NCI-H2227 treated with DMSO at 0.1 percent for 48 hours (cell line): ENCODE data around the gene ZMAT3.

Experiments
- DNase-seq: peaks from one replicate; lab custom pipeline; 2025; lab: John Stamatoyannopoulos, UW

ZMAT3 gene

DNA sequence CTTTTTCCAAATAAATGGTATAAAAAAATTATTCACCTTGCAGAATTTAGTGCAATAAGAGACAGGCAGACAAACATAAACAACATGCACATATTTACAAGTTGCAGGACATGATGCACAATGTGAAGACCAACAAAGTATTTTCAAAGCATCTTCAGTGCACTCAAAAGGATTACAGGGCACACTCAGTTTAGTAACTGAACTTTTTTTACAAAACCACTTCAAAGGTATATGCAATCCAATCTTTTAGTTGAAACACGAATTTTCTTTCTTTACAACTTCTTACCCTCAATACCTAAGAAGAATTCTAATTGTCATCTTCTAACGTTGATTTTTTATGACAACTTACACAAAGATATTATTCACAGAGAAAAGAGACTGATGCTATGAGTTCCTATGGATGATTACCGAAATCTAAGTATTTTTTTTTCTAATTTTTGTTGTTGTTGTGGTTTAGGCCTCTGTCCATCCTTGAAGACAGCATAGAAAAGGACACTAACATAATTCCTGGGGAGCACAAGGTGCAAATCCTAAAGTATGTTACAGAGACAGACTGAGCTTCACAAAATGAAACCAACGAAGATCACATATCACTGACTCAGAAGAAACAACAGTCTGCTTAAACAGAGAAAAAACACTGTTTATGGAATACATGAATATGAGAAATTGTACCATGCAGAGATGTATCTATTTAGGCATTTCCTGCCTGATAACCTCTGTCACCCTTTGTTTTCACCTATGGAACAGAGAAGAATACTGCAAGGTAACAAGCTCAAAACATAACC is 50.3 kb downstream of the ZMAT3 start:
- DNase-seq, result no peak

DNA sequence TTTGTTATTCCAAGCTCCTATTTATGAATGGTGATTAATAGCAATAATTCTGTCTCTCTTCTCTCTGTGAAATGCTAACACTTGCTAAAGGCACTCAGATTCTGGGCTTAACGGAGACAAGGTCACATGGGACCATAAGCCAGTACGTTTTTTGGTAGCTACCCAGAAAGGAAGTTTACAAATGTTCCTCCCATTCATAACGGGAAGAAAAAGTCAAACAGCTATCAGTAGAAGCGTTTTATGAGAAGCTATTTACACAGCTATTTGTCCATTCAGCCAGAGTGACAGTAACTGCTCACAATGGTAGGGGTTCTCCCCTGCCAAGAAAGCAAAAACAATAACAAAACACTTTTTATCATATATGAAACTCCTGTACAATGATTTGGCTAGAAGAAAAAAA is 51.5 kb downstream of the ZMAT3 start:
- DNase-seq, result no peak

DNA sequence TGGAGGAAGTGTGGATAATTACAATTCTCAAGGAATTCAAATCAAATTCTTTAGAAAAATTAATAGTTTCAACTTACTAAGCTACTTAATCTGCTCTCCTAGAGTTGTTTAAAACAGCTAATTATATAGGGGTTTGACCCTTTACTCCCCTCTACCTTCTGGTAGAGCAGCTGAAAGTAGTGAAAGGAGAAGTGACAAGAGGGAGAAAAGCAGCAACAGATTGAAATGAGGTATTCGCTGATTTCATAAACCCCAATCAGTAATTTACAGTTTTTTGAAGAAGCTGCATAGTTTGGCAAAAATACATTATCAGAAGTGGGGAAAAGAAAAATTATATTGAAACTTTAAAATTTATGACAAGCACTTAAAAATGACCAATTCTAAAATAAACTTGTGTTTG is 52.8 kb downstream of the ZMAT3 start:
- no peak for DNase-seq

GRCh38 chr3:179016979-179017670 is 54.5 kb downstream of the ZMAT3 start:
- DNase-seq, result no peak

- DNase-seq, result peak; percentile 68
Observed at GRCh38 chr3:179015551-179016020, 56.0 kb downstream of the ZMAT3 start.

DNA sequence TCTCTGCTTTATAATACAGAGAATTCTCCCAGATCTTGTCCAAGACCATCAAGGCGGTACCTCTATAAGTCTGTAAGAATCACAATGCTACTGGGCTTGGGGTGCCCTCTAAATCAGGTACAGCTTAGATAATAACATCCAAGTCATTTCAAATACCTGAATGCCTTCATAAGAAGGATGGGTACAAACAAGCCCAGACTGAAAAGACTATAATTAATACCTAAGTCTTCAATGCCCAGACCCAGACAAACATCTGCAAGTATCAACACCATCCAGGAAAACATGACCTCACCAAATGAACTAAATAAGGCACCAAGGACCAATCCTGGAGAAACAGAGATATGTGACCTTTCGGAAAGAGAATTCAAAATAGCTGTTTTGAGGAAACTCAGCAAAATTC is 65.9 kb downstream of the ZMAT3 start:
- no peak for DNase-seq

GRCh38 chr3:179005213-179005612 is 66.4 kb downstream of the ZMAT3 start:
- no peak for DNase-seq

- DNase-seq, result no peak
Observed at GRCh38 chr3:179000659-179001058, 71.0 kb downstream of the ZMAT3 start.

DNA sequence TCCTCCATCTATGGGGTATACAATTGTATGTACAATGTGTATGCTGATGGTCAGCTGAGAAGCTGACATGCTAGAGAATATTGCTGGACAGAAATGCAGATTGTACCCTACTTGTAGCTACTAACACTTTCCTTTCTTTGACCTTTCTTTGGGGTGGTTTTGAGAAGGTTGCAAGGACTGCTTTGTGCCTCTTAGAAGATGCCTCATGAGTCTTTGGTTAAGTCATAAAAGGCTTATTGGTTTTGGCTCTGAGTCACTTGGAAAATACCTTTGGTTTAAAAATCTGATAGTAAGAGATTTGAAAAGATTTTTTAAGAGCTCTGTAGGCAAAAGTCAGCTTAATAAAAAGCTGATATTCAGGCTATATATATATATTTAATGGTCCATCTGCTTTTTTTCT is 71.5 kb downstream of the ZMAT3 start:
- no peak for DNase-seq

- no peak for DNase-seq
Observed at GRCh38 chr3:178996399-178996798, 75.2 kb downstream of the ZMAT3 start.

- DNase-seq, result no peak
Observed at GRCh38 chr3:178990293-178990692, 81.3 kb downstream of the ZMAT3 start.

DNA sequence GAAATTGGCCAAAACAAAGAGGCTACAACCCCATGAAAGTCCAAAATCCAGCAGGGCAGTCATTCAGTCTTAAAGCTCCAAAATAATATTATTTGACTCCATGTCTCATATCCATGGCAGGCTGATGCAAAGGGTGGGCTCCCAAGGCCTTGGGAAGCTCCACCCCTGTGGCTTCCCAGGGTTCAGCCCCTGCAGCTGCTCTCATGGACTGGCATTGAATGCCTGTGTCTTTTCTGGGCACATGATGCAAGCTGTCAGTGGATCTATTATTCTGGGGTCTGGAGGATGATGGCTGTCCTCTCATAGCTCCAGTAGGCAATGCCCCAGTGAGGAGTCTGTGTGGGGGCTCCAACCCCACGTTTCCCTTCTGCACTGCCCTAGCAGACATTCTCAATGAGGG is 81.8 kb downstream of the ZMAT3 start:
- no peak for DNase-seq

GRCh38 chr3:178987745-178988144 is 83.9 kb downstream of the ZMAT3 start:
- no peak for DNase-seq

DNA sequence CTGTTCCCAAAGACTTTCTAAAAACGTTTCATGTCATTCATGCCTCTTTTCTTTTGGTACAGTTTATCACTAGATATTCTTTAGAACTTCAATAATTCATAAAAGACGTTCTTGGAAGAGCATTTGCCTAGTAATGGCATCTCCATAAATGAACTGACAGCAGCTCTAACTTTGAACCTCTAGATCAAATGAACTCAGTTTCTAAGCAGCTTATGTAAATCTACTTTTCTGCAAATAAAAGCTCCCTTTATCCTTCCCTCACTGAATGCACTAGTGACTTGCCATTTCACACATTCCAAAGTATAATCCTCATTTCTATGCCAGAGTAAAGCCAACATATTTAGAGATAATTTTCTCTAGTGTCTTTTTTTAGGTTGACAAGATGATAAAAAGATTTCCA is 85.2 kb downstream of the ZMAT3 start:
- no peak for DNase-seq

- no peak for DNase-seq
Observed at GRCh38 chr3:178982137-178982536, 89.5 kb downstream of the ZMAT3 start.

DNA sequence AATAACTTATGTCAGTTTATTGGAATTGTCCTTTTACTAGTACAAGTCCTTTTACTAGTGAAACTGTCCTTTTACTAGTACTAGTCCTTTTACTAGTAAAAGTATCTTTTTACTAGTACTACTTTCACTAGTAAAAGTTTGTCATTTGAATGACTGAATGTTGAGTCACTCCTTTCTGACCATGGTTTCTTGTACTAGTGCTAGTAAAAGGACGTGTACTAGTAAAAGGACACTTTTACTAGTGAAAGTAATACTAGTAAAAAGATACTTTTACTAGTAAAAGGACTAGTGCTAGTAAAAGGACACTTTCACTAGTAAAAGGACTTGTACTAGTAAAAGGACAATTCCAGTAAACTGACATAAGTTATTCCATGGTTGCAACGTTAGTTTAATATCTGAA is 96.3 kb downstream of the ZMAT3 start:
- DNase-seq, result no peak

DNA sequence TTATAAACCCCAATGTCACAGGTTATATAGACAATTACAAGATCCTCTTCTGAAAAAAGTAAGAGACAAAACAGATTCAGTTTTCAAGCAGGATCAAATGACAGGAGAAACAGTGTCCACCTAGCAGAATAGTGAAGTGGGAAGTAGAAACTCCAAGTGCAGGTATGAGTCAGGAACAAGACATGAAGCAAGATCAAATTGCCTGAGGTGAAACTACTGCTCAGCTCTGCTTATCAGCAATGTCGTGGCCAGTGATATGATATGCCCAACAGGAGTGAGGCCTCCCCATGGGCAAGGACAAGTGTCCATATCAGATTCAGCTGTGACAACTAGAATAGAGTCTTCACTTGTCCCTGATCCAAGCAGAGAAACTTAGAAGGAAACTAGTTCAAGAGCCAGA is 100.0 kb downstream of the ZMAT3 start:
- DNase-seq, result no peak

DNA sequence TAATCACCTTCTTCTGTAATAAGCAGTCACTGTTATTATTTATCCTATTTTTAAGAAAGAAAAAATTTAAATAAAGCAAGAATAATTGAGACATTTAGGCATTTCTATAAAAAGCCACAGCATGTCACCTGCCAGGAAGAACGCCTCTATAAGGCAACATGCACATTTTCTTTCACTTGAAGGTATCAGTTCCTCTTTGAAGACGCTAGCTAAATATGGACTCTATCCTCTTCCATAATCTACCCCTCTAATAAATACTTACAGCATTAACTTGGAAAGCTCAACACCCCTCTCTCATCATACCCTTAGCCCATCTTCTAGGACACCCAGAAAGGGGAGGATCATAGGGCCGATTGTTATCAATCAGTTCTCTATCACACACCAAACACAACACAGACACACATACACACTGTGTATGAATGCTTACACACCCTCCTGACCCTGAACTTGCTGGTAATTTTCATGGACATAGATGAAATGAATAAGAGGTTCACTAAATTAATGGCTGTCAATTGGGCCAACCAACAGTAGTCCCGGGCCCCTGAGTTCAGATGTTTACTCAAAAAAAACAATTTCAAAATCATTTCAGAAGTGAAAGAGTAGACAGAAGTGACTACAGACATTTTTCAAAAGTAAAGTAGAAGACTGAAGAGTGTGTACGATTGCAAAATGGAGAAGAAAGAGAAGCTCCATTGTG is 102.5 kb downstream of the ZMAT3 start:
- DNase-seq, result no peak
